GM19468 (cell line): ENCODE data around the gene DOCK7.
"Not testable (repeated sequence)": the region's sequence is repeated elsewhere in the genome, so short reads cannot be mapped to it uniquely, and the experiment has no call there.

Experiments
- ATAC-seq: cut with Tn5 transposase; IDR thresholded peaks from one replicate; pipeline ENCODE4 v1.9.1; 2021; ENCODE audit warnings: mild to moderate bottlenecking, moderate library complexity, moderate number of reproducible peaks; ENCODE audit not compliant: unreplicated experiment; ENCODE audit errors: extremely low read depth

Gene DOCK7, protein sequence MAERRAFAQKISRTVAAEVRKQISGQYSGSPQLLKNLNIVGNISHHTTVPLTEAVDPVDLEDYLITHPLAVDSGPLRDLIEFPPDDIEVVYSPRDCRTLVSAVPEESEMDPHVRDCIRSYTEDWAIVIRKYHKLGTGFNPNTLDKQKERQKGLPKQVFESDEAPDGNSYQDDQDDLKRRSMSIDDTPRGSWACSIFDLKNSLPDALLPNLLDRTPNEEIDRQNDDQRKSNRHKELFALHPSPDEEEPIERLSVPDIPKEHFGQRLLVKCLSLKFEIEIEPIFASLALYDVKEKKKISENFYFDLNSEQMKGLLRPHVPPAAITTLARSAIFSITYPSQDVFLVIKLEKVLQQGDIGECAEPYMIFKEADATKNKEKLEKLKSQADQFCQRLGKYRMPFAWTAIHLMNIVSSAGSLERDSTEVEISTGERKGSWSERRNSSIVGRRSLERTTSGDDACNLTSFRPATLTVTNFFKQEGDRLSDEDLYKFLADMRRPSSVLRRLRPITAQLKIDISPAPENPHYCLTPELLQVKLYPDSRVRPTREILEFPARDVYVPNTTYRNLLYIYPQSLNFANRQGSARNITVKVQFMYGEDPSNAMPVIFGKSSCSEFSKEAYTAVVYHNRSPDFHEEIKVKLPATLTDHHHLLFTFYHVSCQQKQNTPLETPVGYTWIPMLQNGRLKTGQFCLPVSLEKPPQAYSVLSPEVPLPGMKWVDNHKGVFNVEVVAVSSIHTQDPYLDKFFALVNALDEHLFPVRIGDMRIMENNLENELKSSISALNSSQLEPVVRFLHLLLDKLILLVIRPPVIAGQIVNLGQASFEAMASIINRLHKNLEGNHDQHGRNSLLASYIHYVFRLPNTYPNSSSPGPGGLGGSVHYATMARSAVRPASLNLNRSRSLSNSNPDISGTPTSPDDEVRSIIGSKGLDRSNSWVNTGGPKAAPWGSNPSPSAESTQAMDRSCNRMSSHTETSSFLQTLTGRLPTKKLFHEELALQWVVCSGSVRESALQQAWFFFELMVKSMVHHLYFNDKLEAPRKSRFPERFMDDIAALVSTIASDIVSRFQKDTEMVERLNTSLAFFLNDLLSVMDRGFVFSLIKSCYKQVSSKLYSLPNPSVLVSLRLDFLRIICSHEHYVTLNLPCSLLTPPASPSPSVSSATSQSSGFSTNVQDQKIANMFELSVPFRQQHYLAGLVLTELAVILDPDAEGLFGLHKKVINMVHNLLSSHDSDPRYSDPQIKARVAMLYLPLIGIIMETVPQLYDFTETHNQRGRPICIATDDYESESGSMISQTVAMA (N-terminal part only)

DNA sequence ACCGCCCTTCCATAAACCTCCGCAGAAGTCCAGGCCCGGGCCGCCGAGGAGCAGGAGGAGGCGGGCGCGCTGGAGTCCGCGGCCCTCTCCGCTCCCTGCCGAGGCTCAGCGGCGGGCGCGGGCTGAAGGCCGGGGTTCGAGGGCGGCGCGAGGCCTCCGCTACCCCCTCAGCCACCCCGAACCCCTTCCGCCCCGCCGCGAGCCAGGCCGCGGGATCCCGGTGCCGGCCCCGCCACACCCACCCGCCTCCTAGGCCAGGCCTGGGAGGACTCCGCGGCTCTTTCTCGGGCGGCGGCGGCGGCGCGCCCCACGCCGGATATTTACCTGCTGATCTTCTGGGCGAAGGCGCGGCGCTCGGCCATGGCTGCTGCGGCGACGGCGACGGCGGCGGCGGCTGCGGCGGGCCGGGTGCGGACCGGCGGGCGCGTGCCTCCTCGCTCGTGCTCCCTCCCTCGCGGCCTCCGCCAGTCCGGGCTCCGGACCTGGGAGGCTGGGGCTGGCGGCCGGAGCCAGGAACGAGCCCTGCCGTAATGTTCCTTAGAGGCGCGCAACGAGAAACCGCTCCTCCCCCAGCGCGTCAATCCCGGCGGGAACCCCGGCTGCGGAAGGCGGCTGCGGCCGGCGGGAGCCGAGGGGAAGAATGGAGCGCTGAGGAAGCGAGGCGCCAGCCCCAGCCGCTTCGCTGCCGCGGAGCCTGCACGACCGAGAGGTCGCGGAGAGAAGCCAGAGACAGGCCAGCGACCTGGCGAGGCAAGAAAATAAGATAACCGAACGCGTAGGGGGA lies at the start of gene DOCK7:
DOCK7 (minus strand) TSS at position 484 of the 784 bp plus-strand sequence; CDS start at position 362, 122 bp downstream.
- peak; percentile 48 for ATAC-seq

- no peak for ATAC-seq
Observed at GRCh38 chr1:62735491-62736171, 47.4 kb upstream of the DOCK7 start.

- no peak for ATAC-seq
Observed at GRCh38 chr1:62732331-62732730, 44.1 kb upstream of the DOCK7 start.

DNA sequence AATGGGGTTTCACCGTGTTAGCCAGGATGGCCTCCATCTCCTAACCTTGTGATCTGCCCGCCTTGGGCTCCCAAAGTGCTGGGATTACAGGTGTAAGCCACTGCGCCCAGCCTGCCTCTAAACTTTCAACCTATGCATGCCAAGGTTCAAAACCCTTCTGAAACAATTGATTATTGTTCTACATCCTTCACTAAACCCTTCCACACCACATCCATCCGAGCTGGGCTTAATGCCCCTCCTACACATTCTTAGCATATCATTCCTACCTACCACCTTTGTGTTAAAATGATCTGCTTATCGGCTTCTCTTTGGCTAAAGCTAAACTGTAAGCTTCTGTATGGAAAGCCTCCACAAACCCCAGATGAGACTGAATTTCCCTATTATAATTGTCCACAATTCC lies 40.8 kb upstream of the DOCK7 start:
- no peak for ATAC-seq

DNA sequence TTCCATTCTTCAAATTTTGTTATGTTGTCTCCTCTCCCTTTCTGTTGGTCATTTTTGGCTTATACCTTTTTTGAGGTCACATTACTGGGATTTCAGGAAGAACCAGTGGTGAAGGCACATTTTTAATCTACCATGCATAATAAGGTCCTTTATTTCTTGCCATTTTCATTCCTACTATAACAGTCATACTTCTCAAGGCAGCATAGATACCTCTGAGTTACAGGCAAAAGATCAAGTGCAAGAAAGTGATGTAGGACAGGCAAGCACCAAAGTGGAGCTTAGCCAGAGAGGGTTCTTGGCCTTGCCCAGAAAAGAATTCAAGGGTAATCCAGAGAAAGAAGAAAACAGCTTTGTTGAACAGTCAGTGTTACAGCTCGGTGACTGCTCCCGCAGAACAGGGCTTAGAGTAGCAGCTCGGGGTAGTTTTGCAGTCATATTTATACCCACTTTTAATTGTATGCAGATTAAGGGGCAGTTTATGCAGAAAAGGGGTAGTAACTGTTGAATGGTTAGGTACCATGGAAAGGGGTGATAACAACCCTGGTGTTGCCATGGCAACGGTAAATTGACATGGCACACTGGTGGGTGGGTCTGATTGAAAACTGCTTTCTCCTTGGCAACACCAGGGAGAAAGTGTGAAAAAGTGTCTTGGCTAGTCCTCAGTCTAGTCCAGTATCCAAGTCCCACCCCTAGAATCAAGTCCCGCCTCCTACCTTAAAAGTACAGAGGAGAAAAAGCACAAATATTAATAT lies 39.6 kb upstream of the DOCK7 start:
- no peak for ATAC-seq

GRCh38 chr1:62726011-62726442 lies 37.8 kb upstream of the DOCK7 start:
- no peak for ATAC-seq

DNA sequence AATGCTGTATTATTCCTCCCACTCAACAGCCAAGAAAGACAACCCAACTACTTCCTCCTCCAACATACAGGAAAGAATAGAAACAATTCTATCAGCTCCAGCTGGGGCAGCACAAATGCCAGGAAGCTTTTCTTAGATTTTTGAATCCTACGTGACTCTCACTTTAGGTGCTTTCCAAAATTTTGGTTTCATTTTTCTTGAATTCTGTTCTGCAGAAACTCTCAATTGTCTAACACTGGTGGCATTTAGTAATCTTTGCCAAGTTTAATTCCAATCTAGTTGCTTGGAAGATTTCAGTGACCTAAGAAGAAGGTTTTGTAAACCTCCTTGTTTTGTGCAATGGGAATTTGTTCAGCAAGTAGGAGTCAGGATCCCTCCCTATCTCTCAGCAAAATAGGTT lies 37.1 kb upstream of the DOCK7 start:
- ATAC-seq: no peak

DNA sequence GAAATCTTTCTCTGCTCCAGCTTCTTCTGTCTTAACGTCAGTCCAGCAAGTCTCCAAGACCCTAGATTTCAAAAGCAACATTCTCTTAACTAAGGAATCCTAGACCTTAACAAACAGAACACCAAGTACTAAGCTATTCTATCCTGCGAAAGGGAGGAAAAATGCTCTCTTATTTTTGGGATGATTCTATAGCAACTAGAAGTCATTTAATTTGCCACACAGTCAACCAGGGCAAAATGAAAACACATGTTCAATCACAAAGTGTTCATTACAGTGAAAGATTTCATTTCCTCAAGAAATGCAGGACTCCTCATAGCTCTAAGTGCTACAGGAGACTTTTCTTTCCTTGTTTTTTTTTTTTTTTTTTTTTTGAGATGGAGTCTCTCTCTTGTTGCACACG lies 36.2 kb upstream of the DOCK7 start:
- ATAC-seq: no peak

DNA sequence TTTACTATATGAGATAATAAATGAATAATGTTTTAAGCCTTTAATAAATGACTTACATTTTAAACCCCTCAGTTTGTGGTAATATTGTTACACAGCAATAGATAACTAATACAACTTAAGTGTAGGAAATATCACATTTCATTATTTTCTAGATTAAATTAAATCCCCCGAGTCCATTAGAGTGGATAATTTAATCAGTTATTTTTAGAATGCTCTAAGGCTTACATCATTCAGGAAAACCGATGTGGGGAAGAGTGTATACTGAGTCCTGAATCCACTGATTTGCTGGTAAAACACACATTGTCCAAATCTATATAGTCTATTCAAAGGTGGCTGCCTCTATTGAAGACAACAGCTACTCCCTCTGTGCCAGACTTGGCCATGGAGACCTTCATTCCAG lies 35.7 kb upstream of the DOCK7 start:
- no peak for ATAC-seq

GRCh38 chr1:62722796-62723195 lies 34.6 kb upstream of the DOCK7 start:
- peak; percentile 61 for ATAC-seq

DNA sequence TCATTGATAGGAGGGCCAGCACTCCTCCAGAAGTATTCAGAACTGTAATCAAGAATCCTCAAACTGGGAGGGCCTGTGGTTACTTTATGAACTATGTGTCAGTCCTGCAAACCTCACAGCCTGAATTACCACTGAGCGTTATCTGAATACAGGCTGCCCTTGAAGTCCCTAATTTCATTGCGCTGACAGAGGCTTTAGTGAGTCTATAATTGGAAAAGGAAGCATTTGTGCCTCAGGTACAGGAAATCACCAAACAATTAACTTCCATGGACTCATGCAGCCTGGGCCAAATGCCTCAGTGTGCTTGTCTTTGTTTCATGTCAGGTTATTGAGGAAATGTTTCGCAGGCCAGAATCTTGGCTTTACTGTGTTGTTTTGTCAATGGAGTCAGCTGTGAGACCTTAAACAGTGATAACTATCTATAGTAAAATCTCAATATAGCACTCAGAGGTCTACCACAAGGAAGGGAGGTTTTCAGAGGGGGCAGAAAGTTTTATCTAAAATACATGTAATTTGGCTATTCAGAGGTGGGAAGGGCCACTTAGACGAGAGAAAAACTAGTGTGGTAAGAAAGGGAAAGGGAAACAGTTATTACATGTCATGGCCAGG lies 32.9 kb upstream of the DOCK7 start:
- no peak for ATAC-seq

- not testable (repeated sequence) for ATAC-seq
Observed at GRCh38 chr1:62718400-62718799, 30.2 kb upstream of the DOCK7 start.

GRCh38 chr1:62717483-62717882 lies 29.3 kb upstream of the DOCK7 start:
- ATAC-seq: no peak

GRCh38 chr1:62716397-62716796 lies 28.2 kb upstream of the DOCK7 start:
- ATAC-seq: no peak

DNA sequence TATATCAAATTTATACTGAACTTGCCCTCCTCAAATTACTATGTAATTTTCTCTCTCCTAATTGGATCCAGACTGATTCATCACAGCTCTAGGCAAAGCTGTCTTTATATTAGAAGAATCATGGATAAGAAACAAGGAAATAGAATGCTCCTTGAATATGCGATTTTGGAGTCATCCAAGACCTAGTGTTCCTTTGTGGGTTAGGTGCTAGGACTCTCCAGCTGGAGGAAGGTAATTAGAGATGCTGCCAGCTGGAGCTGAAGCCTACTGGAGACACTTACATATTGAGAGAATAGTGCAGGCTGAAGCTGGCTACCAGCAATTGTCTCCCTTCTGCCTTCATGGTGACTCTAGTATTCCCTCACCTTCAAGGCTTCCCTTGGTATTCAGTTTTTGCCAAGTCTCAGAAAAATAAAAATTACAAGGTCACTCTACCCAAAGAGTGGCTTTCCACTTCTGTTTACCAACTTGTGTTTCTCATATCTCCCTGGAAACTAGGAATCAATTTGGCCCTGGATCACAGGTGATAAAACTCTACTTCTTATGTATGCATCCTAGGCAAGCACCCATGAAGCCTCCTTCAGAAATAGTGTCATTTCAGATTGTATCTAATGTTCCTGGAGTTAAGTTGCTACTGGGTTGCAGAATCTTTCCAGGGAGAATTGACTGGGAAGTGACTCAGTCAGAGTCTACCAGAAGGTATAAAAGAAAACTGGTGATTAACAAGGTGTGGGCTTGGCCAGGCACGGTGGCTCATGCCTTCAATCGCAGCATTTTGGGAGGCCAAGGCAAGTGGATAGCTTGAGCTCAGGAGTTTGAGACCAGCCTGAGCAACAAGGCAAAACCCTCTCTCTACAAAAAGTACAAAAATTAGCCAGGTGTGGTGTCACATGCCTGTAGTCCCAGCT lies 24.4 kb upstream of the DOCK7 start:
- no peak for ATAC-seq

DNA sequence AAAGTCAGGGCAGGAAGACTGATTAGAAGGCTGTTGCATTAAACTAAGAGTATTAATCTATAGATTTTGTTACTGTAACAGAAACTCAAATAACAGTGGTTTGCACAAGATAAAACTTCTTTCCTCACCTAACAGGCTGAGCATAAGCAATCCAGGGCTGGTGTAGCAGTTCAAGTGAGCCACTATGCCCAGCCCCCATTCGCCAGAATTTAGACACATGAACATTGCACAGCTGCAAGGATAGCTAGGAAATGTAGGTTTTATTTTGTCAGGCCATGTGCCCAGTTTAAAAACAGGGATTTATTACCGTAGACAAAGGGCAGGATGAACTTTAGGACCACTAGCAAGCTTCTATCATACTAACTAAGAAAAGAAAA lies 19.5 kb upstream of the DOCK7 start:
- no peak for ATAC-seq
